HEK293 (cell line): ENCODE measurements around the gene ARHGEF12.

ENCODE experiments used
- CTCF ChIA-PET: fragments of 350-600 bp; formaldehyde crosslinking; extraction: SDS; loops from one replicate; lab custom pipeline; 2021; ENCODE audit warnings: antibody characterized with exemption; lab: Yijun Ruan, JAX
- POLR2A ChIA-PET: fragments of 300-600 bp; formaldehyde crosslinking; extraction: SDS; loops from one replicate; lab custom pipeline; 2020; ENCODE audit warnings: antibody characterized with exemption, inconsistent platforms; lab: Yijun Ruan, JAX
- H3K27ac ChIP-seq: fragments of 200-500 bp; sonication (Bioruptor generic); 2 replicates; pipeline ENCODE4 v1.5.1; 2014; ENCODE audit warnings: low read depth, low read length, control low read depth, inconsistent platforms; ENCODE audit errors: extremely low read depth
- H3K36me3 ChIP-seq, 2 experiments: fragments of 200-500 bp in 1 of 2; sonication (Bioruptor generic) in 1 of 2; 1 replicate in 1 of 2; 2 replicates in 1 of 2; pipeline ENCODE4 v1.5.1; 2014 to 2017; ENCODE audit warnings: inconsistent platforms in 2 of 2, low read length in 2 of 2; ENCODE audit not compliant: control insufficient read depth in 2 of 2, insufficient read depth in 1 of 2
- H3K4me1 ChIP-seq: fragments of 200-500 bp; sonication (Bioruptor generic); 2 replicates; pipeline ENCODE4 v1.5.1; 2014; ENCODE audit warnings: mild to moderate bottlenecking, low read length, inconsistent platforms; ENCODE audit not compliant: control insufficient read depth, insufficient read depth
- H3K4me3 ChIP-seq: 2 replicates; pipeline ENCODE4 v1.5.1; 2011; ENCODE audit warnings: low read depth, mild to moderate bottlenecking, control low read depth, low read length, moderate library complexity
- H3K9me3 ChIP-seq: fragments of 200-500 bp; sonication (Bioruptor generic); 2 replicates; pipeline ENCODE4 v1.5.1; 2014; ENCODE audit warnings: low read depth, low read length, inconsistent platforms; ENCODE audit not compliant: control insufficient read depth, insufficient read depth
- IKZF3 ChIP-seq: fragments of 450-650 bp; IDR thresholded peaks from 2 replicates; pipeline ENCODE4 v1.5.0; 2018; ENCODE audit warnings: missing biosample characterization, mild to moderate bottlenecking, missing genetic modification characterization, moderate library complexity
- PATZ1 ChIP-seq: fragments of 450-650 bp; formaldehyde crosslinking; IDR thresholded peaks from 2 replicates; pipeline ENCODE4 v1.5.1; 2016; ENCODE audit warnings: missing biosample characterization, missing genetic modification characterization
- PRDM2 ChIP-seq: fragments of 450-650 bp; formaldehyde crosslinking; IDR thresholded peaks from 2 replicates; pipeline ENCODE4 v1.5.1; 2016; ENCODE audit warnings: missing biosample characterization, missing genetic modification characterization, borderline replicate concordance
- TRIM28 ChIP-seq: IDR thresholded peaks from 2 replicates; pipeline ENCODE4 v1.6.1; 2011; ENCODE audit warnings: low read length, control low read depth, borderline replicate concordance
- ZBTB6 ChIP-seq: fragments of 450-650 bp; formaldehyde crosslinking; IDR thresholded peaks from 2 replicates; pipeline ENCODE4 v1.5.1; 2017; ENCODE audit warnings: missing biosample characterization, missing genetic modification characterization
- ZBTB7A ChIP-seq: fragments of 450-650 bp; formaldehyde crosslinking; IDR thresholded peaks from 2 replicates; pipeline ENCODE4 v1.5.1; 2016; ENCODE audit warnings: low read depth, missing biosample characterization, missing genetic modification characterization
- ZNF169 ChIP-seq: fragments of 450-650 bp; formaldehyde crosslinking; IDR thresholded peaks from 2 replicates; pipeline ENCODE4 v1.5.1; 2016; ENCODE audit warnings: missing biosample characterization, missing genetic modification characterization
- ZNF248 ChIP-seq: fragments of 450-650 bp; formaldehyde crosslinking; IDR thresholded peaks from 2 replicates; pipeline ENCODE4 v1.5.1; 2017; ENCODE audit warnings: missing biosample characterization, missing genetic modification characterization
- ZNF501 ChIP-seq: fragments of 450-650 bp; formaldehyde crosslinking; IDR thresholded peaks from 2 replicates; pipeline ENCODE4 v1.5.1; 2016; ENCODE audit warnings: missing biosample characterization, missing genetic modification characterization
- ZNF658 ChIP-seq: fragments of 450-650 bp; formaldehyde crosslinking; IDR thresholded peaks from 2 replicates; pipeline ENCODE4; 2016; ENCODE audit warnings: missing biosample characterization, missing genetic modification characterization
- ZNF768 ChIP-seq: fragments of 450-650 bp; formaldehyde crosslinking; IDR thresholded peaks from 2 replicates; pipeline ENCODE4 v1.5.1; 2018; ENCODE audit warnings: missing biosample characterization, mild to moderate bottlenecking, missing genetic modification characterization
- ZSCAN30 ChIP-seq: fragments of 450-650 bp; IDR thresholded peaks from 2 replicates; pipeline ENCODE4 v1.5.1; 2018; ENCODE audit warnings: missing biosample characterization, mild to moderate bottlenecking, missing genetic modification characterization, moderate library complexity
- TF ChIP-seq, protein P1 (sequence below): fragments of 450-650 bp; formaldehyde crosslinking; IDR thresholded peaks from 2 replicates; pipeline ENCODE4 v1.5.0; 2017; ENCODE audit warnings: missing biosample characterization, missing genetic modification characterization, borderline replicate concordance
- TF ChIP-seq, protein P2 (sequence below): fragments of 450-650 bp; formaldehyde crosslinking; IDR thresholded peaks from 2 replicates; pipeline ENCODE4; 2016; ENCODE audit warnings: missing biosample characterization, missing genetic modification characterization

The ARHGEF12 gene

DNA sequence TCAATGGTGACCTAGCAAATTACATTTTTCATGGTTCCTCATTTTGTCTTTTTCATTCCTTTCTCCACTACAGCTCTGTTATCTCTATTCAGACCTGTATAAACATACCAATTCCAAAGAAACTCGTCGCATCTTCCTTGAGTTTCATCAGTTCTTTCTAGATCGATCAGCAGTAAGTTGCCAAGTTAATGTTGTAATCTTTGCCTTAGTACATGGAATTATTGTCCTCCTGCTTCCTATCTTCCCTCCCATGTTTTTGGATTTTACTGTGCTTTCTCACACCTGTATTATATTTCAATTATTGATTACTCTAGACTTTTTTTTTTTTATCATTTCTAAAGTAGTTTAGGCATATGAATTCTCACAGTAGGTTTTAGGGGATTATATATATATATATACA lies 105.8 kb downstream of the ARHGEF12 start (continued):
- TF ChIP-seq ZNF501: no peak
- TF ChIP-seq ZBTB6: no peak
- TF ChIP-seq, all 188 proteins: peak for 0

GRCh38 chr11:120446802-120447201 lies 110.6 kb downstream of the ARHGEF12 start:
- ChIA-PET CTCF (interaction anchor here (0.6 to 1.5 kb wide), 3 partner anchors 52 to 147 kb away, joined by 3 to 4 read pairs (median 3); no protein-coding TSS in a partner anchor), POLR2A (no interaction called here)
- H3K27ac ChIP-seq: no peak overlapping the region
- no peak for TF ChIP-seq ZNF169 (tag by site-specific recombination)
- no peak for TF ChIP-seq ZNF768 (tag by site-specific recombination)
- TF ChIP-seq IKZF3 (tag by site-specific recombination): no peak
- TF ChIP-seq, protein P1, sequence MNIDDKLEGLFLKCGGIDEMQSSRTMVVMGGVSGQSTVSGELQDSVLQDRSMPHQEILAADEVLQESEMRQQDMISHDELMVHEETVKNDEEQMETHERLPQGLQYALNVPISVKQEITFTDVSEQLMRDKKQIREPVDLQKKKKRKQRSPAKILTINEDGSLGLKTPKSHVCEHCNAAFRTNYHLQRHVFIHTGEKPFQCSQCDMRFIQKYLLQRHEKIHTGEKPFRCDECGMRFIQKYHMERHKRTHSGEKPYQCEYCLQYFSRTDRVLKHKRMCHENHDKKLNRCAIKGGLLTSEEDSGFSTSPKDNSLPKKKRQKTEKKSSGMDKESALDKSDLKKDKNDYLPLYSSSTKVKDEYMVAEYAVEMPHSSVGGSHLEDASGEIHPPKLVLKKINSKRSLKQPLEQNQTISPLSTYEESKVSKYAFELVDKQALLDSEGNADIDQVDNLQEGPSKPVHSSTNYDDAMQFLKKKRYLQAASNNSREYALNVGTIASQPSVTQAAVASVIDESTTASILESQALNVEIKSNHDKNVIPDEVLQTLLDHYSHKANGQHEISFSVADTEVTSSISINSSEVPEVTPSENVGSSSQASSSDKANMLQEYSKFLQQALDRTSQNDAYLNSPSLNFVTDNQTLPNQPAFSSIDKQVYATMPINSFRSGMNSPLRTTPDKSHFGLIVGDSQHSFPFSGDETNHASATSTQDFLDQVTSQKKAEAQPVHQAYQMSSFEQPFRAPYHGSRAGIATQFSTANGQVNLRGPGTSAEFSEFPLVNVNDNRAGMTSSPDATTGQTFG: no peak
- TF ChIP-seq ZNF658 (tag by site-specific recombination): no peak
- TF ChIP-seq, protein P2, sequence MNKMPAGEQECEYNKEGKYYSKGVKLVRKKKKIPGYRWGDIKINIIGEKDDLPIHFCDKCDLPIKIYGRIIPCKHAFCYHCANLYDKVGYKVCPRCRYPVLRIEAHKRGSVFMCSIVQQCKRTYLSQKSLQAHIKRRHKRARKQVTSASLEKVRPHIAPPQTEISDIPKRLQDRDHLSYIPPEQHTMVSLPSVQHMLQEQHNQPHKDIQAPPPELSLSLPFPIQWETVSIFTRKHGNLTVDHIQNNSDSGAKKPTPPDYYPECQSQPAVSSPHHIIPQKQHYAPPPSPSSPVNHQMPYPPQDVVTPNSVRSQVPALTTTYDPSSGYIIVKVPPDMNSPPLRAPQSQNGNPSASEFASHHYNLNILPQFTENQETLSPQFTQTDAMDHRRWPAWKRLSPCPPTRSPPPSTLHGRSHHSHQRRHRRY (tag by site-specific recombination): no peak
- TF ChIP-seq TRIM28: no peak
- TF ChIP-seq ZNF248: no peak
- TF ChIP-seq PRDM2 (tag by site-specific recombination): no peak
- TF ChIP-seq ZBTB7A (tag by site-specific recombination): no peak
- TF ChIP-seq ZSCAN30 (tag by site-specific recombination): no peak
- no peak for TF ChIP-seq PATZ1 (tag by site-specific recombination)
- H3K4me1 ChIP-seq: no peaks in the 10 kb centered on the region
- H3K36me3 ChIP-seq: peaks cover 25 to 88% of the 10 kb centered on the region in 2 experiments
- H3K4me3 ChIP-seq: no peak overlapping the region
- H3K9me3 ChIP-seq: no peaks in the 10 kb centered on the region
